Stimulated activated CD8-positive, alpha-beta memory T cell treated with anti-CD3 and anti-CD28 coated beads, Interleukin-7, amount 100 ng/mL, for 1 hour (primary cell): ENCODE data around the gene PARD3B.
"Not testable (repeated sequence)": the region's sequence is repeated elsewhere in the genome, so short reads cannot be mapped to it uniquely, and the experiment has no call there.

Source experiments
- DNase-seq, 2 donors: peaks; one replicate each; pipeline ENCODE4 v3.0.0-alpha.2; 2020; ENCODE audit warnings: low read depth in 2 of 2

The PARD3B gene

GRCh38 chr2:205461678-205462665 lies 916.7 kb downstream of the PARD3B start:
- no peak for DNase-seq

- DNase-seq, result no peak
These were observed 917.5 kb downstream of the PARD3B start for GRCh38 chr2:205462681-205463345.

- DNase-seq, result no peak
These were observed 918.3 kb downstream of the PARD3B start for GRCh38 chr2:205463466-205464025.

- no peak for DNase-seq
These were observed 919.4 kb downstream of the PARD3B start for GRCh38 chr2:205464681-205465080.

- DNase-seq, result no peak
These were observed 920.5 kb downstream of the PARD3B start for GRCh38 chr2:205465791-205466190.

- no peak for DNase-seq
These were observed 926.5 kb downstream of the PARD3B start for GRCh38 chr2:205471776-205472175.

GRCh38 chr2:205473791-205474190 lies 928.5 kb downstream of the PARD3B start:
- DNase-seq, result no peak

GRCh38 chr2:205474741-205475415 lies 929.6 kb downstream of the PARD3B start:
- no peak for DNase-seq

GRCh38 chr2:205475416-205475768 lies 930.1 kb downstream of the PARD3B start:
- DNase-seq, result no peak

- no peak for DNase-seq
These were observed 931.9 kb downstream of the PARD3B start for GRCh38 chr2:205477016-205477705.

- no peak for DNase-seq
These were observed 936.6 kb downstream of the PARD3B start for GRCh38 chr2:205481861-205482260.

- no peak for DNase-seq
These were observed 937.3 kb downstream of the PARD3B start for GRCh38 chr2:205482399-205483081.

- no peak for DNase-seq
These were observed 937.8 kb downstream of the PARD3B start for GRCh38 chr2:205483095-205483494.

- no peak for DNase-seq
These were observed 938.9 kb downstream of the PARD3B start for GRCh38 chr2:205484215-205484614.

GRCh38 chr2:205484764-205485163 lies 939.5 kb downstream of the PARD3B start:
- DNase-seq, result no peak

- DNase-seq, result not testable (repeated sequence)
These were observed 948.3 kb downstream of the PARD3B start for GRCh38 chr2:205493528-205493927.

- DNase-seq, result no peak
These were observed 949.4 kb downstream of the PARD3B start for GRCh38 chr2:205494537-205495235.

GRCh38 chr2:205495819-205496218 lies 950.5 kb downstream of the PARD3B start:
- no peak for DNase-seq

- no peak for DNase-seq
These were observed 951.1 kb downstream of the PARD3B start for GRCh38 chr2:205496370-205496769.

- DNase-seq, result no peak
These were observed 951.5 kb downstream of the PARD3B start for GRCh38 chr2:205496772-205497171.
